GM21381 (cell line): ENCODE measurements around the gene ASCL2.
"Not testable (repeated sequence)": the region's sequence is repeated elsewhere in the genome, so short reads cannot be mapped to it uniquely, and the experiment has no call there.

ENCODE experiments used
- ATAC-seq: cut with Tn5 transposase; IDR thresholded peaks from one replicate; pipeline ENCODE4 v1.9.1; 2021; ENCODE audit warnings: mild to moderate bottlenecking, moderate library complexity; ENCODE audit not compliant: unreplicated experiment

ASCL2 gene

DNA sequence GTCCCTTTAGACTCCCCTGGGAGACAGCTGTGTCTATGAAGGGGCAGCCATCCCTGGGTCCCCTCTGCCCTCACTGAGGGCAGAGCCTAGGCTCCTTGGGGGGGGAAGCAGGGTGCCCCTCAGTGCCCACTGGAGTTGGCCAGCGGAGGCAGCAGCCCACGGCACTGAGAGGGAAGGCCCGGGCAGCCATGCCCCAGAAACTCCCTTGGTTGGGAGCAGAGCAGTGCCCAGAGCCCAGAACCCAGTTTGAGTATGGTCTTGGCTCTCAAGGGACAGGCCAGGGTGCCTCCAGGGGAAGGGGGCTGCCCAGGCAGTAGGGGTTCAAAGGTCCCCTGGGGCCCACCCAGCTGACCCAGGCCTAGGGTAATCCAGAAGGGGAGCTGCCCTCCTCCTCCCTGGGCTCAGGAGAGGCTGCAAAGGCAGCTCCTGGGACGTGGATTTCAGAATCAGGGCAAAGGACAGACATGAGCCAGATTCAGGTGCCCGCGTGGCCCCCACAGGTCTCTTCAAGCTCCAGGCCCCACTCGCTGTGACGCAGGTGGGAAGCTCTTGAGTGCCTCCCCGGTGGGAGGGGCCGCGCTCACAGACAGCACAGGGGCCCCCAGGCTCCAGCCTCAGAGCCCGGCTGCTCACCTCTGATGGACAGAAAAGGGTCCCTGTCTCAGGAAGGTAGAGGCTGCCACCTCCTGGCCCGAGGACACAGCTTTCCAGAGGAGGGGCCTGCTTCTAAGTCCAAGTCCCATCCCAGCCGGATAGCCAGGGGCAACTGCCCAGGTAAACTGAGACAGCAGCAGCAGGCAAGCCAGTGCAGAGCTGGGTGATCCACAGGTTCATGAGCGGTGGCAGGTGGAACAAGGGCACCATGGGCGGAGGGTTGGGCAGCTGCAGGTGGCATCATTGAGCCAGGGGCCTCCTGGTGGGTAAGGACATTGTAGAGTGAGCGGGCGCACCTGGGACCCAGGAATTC is 28.7 kb upstream of the ASCL2 start:
- no peak for ATAC-seq

DNA sequence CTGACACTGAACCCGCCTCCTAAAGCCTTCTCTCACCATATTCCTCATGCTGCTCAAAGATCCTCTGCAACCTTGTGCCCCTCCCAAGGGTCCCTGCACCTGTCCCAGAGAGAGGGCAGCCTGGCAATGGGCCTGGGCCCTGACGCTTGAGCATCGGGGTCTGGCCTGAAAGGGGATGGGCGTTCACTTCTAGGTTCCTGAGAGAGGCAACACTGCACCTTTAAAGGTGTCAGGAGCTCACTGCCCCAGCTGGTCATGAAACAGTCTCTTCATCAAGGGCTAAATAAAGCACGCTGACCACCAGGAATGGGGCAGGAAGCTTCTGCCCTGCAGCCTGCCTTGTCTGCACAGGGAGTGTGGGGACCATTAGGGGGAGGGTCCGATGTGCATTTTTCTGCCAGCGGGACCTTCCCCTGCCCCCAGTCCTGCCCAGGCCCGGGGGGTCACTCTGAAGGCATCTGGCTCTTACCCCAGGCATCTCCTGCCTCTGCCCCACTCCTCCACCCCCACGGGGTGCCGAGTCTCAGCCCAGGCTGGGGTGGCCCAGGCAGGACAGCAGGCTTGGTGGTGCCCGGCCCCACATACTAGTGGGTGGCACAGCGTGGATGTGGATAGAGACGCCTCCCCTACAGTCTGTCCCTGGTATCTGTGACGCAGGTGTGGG is 27.9 kb upstream of the ASCL2 start:
- no peak for ATAC-seq

DNA sequence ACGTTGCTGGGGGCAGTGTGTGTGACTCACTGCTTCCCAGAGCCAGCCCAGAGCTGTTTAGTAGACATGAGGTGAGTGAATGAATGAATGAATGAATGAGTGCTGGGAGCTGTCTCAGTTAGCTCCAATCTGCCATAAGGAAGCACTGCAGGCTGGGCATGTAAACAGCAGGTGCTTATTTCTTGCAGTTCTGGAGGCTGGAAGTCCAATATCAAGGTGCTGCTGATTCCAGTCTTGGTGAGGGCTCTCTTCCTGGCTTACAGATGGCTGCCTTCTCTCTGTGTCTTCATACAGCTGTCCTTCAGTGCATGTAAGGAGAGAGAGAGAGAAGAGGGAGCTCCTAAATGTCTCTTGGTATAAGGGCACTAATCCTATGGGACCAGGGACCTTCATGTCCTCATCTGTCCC is 27.2 kb upstream of the ASCL2 start:
- ATAC-seq = no peak

DNA sequence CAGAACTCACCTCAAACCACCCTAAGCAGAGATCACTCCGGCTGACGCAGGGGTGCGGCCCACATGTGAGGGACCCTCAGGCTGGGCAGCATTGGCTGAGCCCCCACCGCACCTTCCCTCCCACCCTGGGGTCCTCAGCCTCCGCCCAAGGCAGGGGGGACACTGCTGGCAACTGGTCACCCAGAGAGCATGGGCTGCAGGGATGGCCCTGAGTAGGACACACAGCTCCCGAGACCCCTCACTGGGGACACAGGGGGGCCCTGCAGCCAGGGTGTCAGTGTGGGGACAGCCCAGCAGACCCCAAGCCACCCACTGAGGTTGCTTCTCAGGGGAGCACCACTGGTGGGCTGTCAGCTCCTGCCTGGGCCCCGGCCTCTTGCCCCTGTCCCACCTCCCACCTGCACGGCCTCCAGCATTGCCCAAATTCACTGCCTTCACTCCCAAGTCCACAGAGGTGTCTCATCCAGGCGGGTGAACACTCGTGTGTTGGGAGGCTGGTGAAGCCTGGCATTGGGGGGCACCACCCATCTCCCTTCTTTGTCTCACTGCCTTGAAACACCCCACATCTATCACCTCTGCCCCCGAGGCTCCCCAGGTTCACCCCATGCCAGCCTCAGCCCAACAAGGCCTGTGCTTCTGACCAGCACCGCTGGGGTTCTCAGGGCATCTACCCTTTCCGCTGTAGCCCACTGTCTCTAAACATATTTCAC is 26.7 kb upstream of the ASCL2 start:
- ATAC-seq = no peak

DNA sequence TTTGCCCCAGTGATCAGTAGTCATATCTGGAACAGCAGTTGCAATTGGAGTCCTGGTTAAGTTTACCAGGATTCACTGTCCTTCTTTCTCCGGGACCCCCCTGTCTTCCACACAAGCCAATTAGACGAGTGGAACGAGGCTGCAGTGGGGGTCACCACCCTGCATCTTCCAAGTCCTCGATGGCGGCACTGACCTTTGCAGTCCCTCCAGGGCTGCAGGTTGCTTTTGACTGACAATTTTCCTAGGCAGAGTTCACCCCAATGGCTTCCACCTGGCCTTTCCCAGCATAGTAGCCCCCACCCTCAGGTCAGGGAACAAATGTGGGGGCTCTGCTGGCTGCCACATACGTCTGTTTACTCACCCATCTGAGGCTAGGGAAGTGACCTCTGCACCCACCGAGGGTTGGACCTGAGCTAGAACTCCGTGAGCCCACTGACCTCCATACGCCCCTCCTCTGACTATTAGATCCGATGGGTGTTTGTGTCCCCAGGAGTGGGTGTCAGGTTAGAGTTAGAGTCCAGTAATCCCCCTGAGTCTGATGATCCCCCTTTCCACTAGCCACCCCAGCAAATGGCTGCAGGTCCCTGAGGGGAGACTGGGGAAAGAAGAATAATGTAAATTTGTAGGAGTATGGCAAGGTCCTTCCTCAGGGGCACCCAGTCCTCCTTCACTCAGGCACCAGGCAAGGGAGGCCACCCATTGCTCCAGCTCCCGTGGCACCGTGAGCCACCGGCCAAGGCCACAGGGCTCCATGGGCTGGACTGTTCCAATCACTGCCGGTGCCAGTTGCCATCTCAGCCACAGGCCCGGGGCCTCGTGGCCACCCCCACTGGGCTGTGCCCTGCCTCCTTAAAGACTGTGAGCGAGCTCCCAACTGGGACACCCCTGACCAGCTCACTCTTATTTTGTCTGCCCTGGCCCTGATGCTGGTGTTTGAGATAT is 25.9 kb upstream of the ASCL2 start:
- ATAC-seq = no peak

DNA sequence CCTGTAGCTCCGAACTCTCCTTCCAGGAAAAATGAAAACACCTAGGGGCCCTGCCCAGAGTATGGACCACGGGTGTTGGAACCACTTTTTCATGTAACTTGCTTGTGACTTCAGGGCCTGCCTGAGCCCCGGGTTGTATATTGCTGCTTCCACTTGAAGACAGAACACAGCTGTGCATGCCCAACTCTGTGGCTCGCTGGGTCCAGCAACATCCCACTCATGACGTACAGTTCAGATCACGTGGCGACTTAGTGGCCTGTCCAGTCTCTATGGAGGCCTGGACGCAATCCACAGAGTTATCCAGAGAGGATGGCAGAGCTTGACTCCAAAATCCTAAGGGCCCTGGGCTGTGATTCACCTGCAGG is 24.5 kb upstream of the ASCL2 start:
- ATAC-seq = no peak

DNA sequence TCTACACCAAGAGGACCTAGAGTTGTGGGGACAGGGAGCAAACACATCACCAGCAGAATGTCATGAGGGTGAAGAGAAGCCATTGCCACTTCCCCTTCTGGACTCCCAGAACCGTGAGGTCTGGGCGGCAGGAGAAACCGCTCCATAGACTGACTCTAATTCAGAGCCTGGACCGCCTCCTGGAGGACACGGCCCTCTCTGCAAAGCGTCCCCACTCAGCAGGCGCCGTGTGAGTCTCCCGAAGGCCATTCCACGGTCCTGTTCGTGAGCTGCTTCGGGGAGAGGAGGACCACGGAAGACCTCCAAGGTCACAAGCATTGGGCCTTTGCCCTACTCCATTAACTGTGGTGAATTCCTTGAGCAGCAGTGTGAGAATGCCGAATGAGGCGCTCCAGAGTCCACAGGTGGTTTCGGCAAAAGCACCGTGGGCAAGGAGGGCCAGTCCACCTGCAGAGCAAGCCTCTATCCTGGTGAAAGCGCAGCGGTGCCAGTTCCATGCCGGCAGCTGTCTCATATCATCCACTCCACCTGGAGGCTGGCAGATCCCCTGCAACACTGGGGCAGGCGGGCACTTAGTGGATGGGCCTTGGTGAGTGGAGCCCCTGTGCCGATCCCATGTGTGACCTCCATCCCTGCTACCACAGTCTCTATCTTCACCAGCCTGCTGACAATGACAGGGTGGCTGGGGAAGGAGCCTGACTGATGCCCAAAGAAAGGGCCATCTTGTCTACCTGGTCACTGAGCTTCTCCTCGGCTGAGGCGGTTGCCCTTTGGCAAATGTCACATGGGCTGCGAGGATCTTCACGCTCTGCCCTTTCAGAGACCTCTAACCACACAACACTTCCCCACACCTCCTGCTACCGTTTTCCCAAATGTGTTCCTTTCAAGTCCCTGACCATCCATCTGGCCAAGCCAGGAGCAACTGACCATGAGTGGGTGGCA is 23.9 kb upstream of the ASCL2 start:
- ATAC-seq = no peak

DNA sequence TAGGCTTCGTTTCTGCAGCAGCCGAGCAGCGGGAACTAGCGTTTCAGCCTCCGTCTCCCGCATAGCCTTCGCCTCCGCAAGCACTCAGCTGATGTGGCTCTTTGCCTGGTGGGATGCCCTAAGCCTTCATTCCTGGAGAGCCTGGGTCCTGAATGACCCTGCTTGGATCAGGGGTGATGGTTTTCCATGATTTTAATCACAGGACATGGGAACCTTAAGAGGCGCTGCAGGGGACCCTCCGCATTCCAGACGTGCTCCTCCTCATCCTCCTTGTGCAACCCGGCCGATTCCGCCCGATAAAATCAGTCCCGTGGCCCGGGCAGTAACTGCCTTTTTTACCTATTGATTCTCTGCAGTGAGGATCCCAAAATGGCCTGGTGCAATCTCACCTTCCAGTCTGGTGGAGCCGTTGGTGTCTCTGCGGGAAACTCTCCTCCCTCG is 23.2 kb upstream of the ASCL2 start:
- ATAC-seq = no peak

DNA sequence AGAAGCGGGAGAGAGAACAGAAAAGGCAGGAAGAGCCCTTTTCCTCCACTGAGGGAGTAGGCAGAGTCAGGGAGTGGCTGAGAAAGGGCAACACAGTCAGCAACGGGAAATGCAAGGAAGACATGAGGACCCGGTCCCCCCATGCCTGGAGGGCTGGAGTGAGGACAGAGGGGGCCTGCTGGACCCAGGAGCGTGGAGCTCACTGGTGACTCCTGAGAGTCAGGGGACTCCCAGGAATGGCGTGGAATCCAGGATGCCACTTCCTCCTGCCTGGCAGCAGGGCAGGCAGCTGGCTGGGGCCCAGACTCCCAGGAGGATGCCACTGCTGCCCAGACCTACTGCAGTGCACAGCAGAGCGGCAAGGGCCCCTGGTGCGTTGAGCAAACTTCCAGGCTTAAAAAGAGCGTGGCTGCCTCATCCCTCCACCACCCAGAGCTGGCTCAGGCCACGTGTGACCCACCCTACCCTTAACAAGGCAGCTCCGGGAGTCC is 20.0 kb upstream of the ASCL2 start:
- ATAC-seq = no peak

DNA sequence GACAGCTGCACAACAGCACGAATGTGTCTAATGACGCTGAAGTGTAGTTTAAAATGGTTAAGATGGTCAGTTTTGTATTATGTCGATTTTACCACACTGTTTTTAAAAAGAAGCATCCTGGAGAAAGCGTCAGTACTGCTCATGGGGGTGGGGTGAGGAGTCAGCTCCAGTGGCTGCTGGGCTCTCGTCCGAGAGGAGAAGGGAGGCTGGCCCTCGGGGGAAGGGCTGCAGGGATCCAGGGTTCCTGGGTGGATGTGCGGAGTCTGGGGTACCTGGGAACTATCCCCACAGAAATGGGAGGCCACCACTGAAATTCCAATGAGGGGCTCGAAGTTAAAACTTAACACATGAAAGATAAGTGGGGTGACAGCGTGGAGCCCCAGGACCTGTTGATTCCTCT is 19.5 kb upstream of the ASCL2 start:
- ATAC-seq = no peak

DNA sequence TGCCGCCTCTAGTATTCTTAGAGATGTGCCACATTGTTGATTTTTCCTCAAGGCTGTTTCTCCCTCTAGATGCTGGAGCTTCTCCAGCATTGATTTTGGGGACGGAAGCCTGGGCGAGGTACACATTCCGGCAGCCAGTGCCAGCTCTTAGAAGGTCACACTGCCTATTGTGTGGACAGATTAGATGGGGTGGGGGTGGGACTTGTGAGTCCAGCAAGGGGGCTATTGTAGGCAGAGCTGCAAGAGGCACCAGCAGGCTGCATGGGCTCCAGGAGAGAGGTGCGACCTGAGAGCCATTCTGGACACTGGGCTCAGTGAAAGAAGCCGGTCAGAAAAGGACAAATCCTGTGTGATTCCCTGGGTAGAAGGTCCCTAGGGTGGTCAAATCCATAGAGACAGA is 19.0 kb upstream of the ASCL2 start:
- no peak for ATAC-seq

DNA sequence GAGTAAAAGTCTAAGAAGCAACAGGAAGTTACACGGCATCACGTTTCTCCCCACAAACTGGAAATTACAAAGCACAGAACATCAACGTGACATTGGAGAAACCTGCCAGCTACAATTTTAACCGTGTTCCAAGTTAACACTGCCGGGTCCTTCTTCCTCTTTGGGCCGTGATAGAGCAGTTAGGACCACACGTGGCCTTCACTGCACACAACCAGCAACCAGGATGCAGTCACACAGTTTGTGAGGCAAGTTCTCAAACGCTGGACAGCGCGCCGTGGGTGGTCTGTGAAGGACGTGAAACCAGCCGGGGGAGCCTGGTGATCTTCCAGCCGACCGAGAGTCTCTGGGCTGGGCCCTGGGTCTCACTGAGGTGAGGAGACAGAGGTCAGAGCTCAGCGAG is 16.7 kb upstream of the ASCL2 start:
- ATAC-seq = no peak

DNA sequence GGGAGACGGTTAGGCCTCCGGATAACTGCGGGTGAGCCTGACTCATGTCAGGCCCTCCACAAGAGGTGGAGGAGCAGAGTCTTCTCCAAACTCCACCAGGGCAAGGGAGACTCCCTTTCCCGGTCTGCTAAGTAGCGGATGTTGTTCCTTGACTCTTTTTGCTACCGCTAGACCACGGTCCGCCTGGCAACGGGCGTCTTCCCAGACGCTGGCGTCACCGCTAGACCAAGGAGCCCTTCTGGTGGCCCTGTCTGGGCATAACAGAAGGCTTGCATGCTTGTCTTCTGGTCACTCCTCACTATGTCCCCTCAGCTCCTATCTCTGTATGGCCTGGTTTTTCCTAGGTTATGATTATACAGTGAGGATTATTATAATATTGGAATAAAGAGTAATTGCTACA is 16.0 kb upstream of the ASCL2 start:
- not testable (repeated sequence) for ATAC-seq

DNA sequence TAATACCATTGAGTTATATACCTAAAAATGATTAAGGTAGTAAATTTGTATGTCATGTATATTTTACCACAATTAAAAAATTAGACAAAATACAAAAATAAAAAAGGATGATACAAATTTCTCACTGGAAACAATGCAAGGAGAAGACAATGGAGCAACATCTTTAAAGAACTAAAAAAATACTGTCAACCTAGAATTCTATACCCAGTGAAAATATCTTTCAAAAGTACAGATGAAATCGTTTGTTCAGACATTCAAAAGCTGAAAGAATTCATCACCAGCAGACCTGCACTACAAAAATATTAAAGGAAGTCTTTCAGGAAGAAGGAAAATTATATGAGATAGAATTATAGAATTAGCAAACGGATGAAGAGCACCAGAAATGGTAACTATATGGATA is 9.8 kb upstream of the ASCL2 start:
- no peak for ATAC-seq

DNA sequence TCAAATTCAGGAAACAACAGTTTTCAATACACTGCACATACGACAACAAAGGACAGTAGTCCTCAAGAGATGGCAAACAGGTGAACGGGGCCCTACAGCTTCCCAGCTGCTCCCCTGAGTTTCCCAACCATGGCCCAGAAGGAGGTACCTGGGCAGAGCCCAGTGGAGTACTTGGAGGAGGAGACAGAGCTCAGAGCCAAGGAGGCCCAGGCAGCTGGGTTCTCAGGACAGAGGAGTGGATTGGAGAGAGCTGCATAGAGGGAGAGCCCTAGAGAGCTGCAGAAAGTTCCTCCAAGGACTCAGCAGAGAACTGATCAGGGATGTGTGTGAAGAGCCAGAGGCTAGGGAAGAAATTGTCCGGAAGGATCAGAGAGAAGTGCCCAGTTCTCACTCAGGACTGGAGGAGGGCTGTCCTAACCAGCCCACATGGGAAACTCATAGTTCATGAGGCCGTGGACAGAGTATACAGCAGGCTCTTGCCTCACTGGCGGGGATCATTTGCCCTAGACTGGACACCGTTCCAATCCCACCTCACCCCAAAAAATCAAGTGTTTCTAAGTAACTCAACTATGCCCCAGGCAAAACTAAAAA is 7.6 kb upstream of the ASCL2 start:
- no peak for ATAC-seq

DNA sequence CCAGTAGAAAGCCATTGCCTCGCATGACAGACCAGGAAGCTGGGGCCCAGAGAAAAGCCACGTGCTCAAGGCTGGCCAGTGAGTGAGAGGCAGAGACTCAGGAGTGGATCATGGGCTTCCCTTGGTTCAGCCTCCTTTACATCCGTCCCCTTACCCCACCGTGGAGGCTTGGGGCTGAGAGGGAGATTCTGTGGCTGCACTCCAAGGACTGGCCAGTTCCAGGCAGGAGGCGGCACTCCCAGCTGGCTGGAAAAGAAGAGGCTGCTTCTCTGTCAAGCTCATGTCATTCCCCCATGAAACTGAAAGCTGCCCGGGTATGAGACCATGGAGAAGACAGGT is 6.6 kb upstream of the ASCL2 start:
- no peak for ATAC-seq

DNA sequence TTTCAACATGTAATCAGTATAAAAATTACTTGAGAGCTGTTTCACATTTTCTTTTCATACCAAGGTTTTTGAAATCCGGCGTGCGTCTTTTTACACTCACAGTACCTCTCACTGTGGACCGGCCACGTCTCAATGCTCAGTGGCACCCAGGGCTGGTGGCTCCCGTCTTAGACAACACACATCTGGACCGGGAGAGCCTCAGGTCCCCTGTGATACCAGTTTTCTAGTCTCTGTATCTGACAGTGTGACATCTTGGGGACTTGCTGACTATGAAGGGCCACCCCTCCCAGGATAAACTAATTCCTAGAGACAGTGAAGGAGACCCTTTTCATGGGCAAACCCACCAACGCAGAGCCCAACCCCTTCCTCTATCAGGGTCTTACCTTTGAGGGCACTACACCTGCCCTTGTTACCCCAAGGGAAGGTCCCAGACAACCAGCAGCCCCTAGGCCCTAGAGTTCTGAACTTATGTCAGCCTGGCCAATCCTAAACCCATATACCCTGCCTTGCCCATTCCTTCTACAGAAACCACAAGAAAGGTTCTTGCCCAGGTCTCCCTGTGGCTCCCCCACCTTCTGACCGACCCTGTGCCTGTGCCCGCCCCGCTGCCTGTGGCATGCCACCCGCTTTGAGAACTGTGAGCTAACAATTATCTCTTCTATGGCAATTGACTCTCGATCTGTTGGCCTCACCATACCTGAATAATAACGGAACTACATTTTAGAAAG is 6.1 kb upstream of the ASCL2 start:
- no peak for ATAC-seq
